NCI-H187 treated with DMSO at 0.1 percent for 48 hours (cell line): Measurements from ENCODE around the gene ADAMTSL3.
A peak's percentile ranks its signal among the peaks of the same experiment; 100 is the strongest.
"Not testable (repeated sequence)": the region's sequence is repeated elsewhere in the genome, so short reads cannot be mapped to it uniquely, and the experiment has no call there.

Source experiments
- DNase-seq: peaks from one replicate; lab custom pipeline; 2025; lab: John Stamatoyannopoulos, UW

The ADAMTSL3 gene

GRCh38 chr15:84037301-84037700 lies 383.4 kb downstream of the ADAMTSL3 start:
- DNase-seq, result no peak

GRCh38 chr15:84042434-84043056 lies 388.6 kb downstream of the ADAMTSL3 start:
- not testable (repeated sequence) for DNase-seq

- DNase-seq, result no peak
These were observed 392.2 kb downstream of the ADAMTSL3 start for GRCh38 chr15:84046064-84046637.

- DNase-seq, result not testable (repeated sequence)
These were observed 395.6 kb downstream of the ADAMTSL3 start for GRCh38 chr15:84049480-84049879.

- no peak for DNase-seq
These were observed 396.2 kb downstream of the ADAMTSL3 start for GRCh38 chr15:84050076-84050475.

- not testable (repeated sequence) for DNase-seq
These were observed 397.2 kb downstream of the ADAMTSL3 start for GRCh38 chr15:84051146-84051545.

GRCh38 chr15:84054544-84054943 lies 400.6 kb downstream of the ADAMTSL3 start:
- not testable (repeated sequence) for DNase-seq

GRCh38 chr15:84057714-84058331 lies 403.9 kb downstream of the ADAMTSL3 start:
- no peak for DNase-seq

- not testable (repeated sequence) for DNase-seq
These were observed 409.8 kb downstream of the ADAMTSL3 start for GRCh38 chr15:84063674-84064073.

GRCh38 chr15:84068674-84069073 lies 414.8 kb downstream of the ADAMTSL3 start:
- DNase-seq, result not testable (repeated sequence)

- DNase-seq, result not testable (repeated sequence)
These were observed 424.1 kb downstream of the ADAMTSL3 start for GRCh38 chr15:84078038-84078437.

- not testable (repeated sequence) for DNase-seq
These were observed 425.5 kb downstream of the ADAMTSL3 start for GRCh38 chr15:84079325-84079884.

- peak; percentile 5 for DNase-seq
These were observed 426.2 kb downstream of the ADAMTSL3 start for GRCh38 chr15:84079885-84080777.

GRCh38 chr15:84080778-84081084 lies 426.8 kb downstream of the ADAMTSL3 start:
- not testable (repeated sequence) for DNase-seq

- no peak for DNase-seq
These were observed 427.7 kb downstream of the ADAMTSL3 start for GRCh38 chr15:84081391-84082168.

GRCh38 chr15:84082739-84083138 lies 428.8 kb downstream of the ADAMTSL3 start:
- no peak for DNase-seq

- not testable (repeated sequence) for DNase-seq
These were observed 432.1 kb downstream of the ADAMTSL3 start for GRCh38 chr15:84086071-84086470.
